Measurements from ENCODE around the gene SFXN3. TPM values are rescaled to one million over a fixed set of nuclear protein-coding genes. Genes with fewer than 3 reads are reported as not detected.

SFXN3 gene
- total RNA-seq, 1 experiment from 2014 or later = 76.9 TPM

DNA sequence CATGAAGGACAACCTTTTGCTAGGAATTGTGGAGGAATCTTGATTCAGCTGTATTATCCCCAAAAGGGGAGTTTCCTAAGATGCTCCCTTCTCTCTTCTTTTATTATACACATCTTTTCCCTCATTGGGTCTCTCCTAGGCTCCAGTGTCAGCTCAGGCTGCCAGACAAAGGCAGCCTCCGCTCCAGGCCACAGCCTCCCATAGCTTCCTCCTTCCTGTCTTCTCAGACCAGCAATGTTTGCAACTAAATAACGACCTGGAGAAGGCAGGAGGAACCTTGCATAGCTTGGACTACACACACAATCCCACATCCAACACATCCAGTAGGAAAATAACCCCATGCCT lies 12.3 kb downstream of the SFXN3 start:
- DNase-seq (ENCODE audit: low read depth, low spot score) = no peak
- in situ Hi-C loops (cut with HindIII; ENCODE audit: low pct_unique_long_range_greater_than_20kb, low sequenced_read_pairs) = no loop called here

DNA sequence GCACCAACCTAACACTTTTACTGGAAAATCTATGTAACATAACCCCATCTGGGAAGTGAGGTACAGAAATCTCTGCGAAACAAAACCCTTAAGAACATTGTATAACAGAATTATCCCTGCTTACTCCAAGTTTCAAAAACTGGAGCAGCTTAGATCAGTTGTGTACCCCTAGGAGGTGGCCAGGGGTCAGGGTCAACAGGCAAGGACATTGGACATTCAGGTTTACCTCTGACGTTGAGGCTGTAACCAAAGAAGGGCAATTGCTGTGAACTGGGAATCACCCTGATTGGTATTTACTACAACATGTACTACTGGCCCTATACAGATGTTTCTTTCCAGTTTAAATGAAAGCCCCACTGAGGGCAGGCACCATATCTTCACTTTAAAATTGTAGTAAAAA lies 13.1 kb downstream of the SFXN3 start:
- in situ Hi-C loops (cut with HindIII; ENCODE audit: low pct_unique_long_range_greater_than_20kb, low sequenced_read_pairs) = no loop called here
- no peak for DNase-seq (ENCODE audit: low read depth, low spot score)

- no peak for DNase-seq (ENCODE audit: low read depth, low spot score)
- in situ Hi-C loops (cut with HindIII; ENCODE audit: low pct_unique_long_range_greater_than_20kb, low sequenced_read_pairs) = no loop called here
Measured at GRCh38 chr10:101046332-101047238, 15.6 kb downstream of the SFXN3 start.

- in situ Hi-C loops (cut with HindIII; ENCODE audit: low pct_unique_long_range_greater_than_20kb, low sequenced_read_pairs) = no loop called here
- DNase-seq (ENCODE audit: low read depth, low spot score) = no peak
Measured at GRCh38 chr10:101047268-101047667, 16.2 kb downstream of the SFXN3 start.

GRCh38 chr10:101047961-101048892 lies 17.2 kb downstream of the SFXN3 start:
- in situ Hi-C loops (cut with HindIII; ENCODE audit: low pct_unique_long_range_greater_than_20kb, low sequenced_read_pairs) = no loop called here
- no peak for DNase-seq (ENCODE audit: low read depth, low spot score)

- in situ Hi-C loops (cut with HindIII; ENCODE audit: low pct_unique_long_range_greater_than_20kb, low sequenced_read_pairs) = no loop called here
- peak; percentile 56 for DNase-seq (ENCODE audit: low read depth, low spot score)
Measured at GRCh38 chr10:101050208-101051069, 19.4 kb downstream of the SFXN3 start.

GRCh38 chr10:101052285-101052684 lies 21.3 kb downstream of the SFXN3 start:
- DNase-seq (ENCODE audit: low read depth, low spot score) = no peak
- in situ Hi-C loops (cut with HindIII; ENCODE audit: low pct_unique_long_range_greater_than_20kb, low sequenced_read_pairs) = no loop called here

GRCh38 chr10:101053516-101053915 lies 22.5 kb downstream of the SFXN3 start:
- DNase-seq (ENCODE audit: low read depth, low spot score) = no peak
- in situ Hi-C loops (cut with HindIII; ENCODE audit: low pct_unique_long_range_greater_than_20kb, low sequenced_read_pairs) = no loop called here

- in situ Hi-C loops (cut with HindIII; ENCODE audit: low pct_unique_long_range_greater_than_20kb, low sequenced_read_pairs) = no loop called here
- DNase-seq (ENCODE audit: low read depth, low spot score) = no peak
Measured at GRCh38 chr10:101054351-101054750, 23.3 kb downstream of the SFXN3 start.

GRCh38 chr10:101054876-101055275 lies 23.8 kb downstream of the SFXN3 start:
- in situ Hi-C loops (cut with HindIII; ENCODE audit: low pct_unique_long_range_greater_than_20kb, low sequenced_read_pairs) = no loop called here

DNA sequence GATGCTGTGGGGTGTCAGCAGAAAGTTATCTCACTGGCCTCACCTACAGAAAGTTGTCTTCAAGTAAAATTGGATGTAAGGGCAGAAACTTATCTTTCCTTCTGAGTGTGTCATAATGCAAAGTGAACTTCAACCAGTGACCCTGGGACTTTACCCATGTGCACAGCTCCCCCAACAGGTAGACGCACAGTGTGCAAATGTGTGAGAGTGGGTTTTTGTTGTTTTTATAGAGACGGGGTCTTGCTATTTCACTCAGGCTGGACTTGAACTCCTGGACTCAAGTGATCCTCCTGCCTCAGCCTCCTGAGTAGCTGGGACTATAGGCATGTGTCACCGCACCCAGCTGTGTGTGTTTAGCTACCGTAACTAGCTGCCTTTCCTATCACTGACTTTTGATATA lies 24.4 kb downstream of the SFXN3 start:
- in situ Hi-C loops (cut with HindIII; ENCODE audit: low pct_unique_long_range_greater_than_20kb, low sequenced_read_pairs) = no loop called here
- DNase-seq (ENCODE audit: low read depth, low spot score) = no peak

More at GRCh38 chr10:101054876-101055275, 23.8 kb downstream of the SFXN3 start:
- no peak for DNase-seq (ENCODE audit: low read depth, low spot score)

GRCh38 chr10:101056365-101057151 lies 25.5 kb downstream of the SFXN3 start:
- DNase-seq (ENCODE audit: low read depth, low spot score) = no peak
- in situ Hi-C loops (cut with HindIII; ENCODE audit: low pct_unique_long_range_greater_than_20kb, low sequenced_read_pairs) = no loop called here

DNA sequence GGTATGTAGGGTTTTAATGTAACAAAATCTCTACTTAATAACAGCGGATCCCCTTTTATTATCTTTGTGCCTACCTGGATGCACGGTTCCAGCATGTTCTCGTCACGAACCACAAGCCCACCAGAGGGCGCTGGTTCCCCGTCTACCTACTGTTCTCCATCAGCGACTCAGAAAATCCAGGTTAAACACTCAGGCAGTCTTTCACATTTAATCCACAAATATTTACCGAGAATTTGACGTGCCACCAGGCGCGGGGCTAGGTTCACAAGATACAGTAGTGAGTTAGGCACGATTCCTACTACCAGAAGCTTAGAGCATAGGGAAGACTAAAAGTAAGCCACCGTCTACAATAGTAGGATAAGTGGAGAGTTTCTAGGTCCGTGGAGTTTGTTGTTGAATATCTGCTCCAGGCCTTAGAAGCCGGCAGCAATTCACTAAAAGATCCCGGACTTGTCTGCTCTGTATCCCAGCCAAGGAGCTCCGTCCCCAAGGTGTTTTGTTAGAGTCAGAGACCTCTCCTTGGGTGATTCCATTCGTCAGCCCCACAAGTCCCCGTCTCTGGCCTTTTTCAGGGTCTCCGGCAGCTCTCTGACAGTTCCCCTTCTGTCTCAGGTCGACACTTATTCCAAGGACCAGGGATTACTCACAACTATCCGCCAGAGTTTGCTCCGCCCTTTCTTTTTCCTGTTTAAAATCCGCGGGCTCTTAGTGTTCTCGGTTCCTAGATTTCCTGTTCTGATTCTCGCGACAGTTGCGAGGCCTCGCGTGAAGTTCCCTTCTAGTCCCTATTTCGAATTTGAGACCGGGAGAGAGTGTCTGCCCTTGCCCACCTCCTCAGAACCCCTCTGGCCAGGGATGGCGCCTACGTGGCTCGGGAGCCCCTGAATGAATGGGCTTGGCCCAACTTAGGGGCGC lies 29.3 kb downstream of the SFXN3 start:
- in situ Hi-C loops (cut with HindIII; ENCODE audit: low pct_unique_long_range_greater_than_20kb, low sequenced_read_pairs) = no loop called here
- DNase-seq (ENCODE audit: low read depth, low spot score) = peak; percentile 94

GRCh38 chr10:101060951-101061623 lies 30.1 kb downstream of the SFXN3 start:
- in situ Hi-C loops (cut with HindIII; ENCODE audit: low pct_unique_long_range_greater_than_20kb, low sequenced_read_pairs) = no loop called here
- DNase-seq (ENCODE audit: low read depth, low spot score) = peak; percentile 86

- no peak for DNase-seq (ENCODE audit: low read depth, low spot score)
- in situ Hi-C loops (cut with HindIII; ENCODE audit: low pct_unique_long_range_greater_than_20kb, low sequenced_read_pairs) = no loop called here
Measured at GRCh38 chr10:101061624-101062231, 30.7 kb downstream of the SFXN3 start, which contains the start of gene KAZALD1. Gene KAZALD1 (plus strand): TSS chr10:101061989. CDS start chr10:101062593, 604 bp downstream.

All from SK-MEL-5 (cell line).